GM18858 (cell line): ENCODE results near the gene SSTR1.

Experiments
- ATAC-seq: cut with Tn5 transposase; IDR thresholded peaks from one replicate; pipeline ENCODE4 v1.9.1; 2021; ENCODE audit not compliant: unreplicated experiment

SSTR1 gene

DNA sequence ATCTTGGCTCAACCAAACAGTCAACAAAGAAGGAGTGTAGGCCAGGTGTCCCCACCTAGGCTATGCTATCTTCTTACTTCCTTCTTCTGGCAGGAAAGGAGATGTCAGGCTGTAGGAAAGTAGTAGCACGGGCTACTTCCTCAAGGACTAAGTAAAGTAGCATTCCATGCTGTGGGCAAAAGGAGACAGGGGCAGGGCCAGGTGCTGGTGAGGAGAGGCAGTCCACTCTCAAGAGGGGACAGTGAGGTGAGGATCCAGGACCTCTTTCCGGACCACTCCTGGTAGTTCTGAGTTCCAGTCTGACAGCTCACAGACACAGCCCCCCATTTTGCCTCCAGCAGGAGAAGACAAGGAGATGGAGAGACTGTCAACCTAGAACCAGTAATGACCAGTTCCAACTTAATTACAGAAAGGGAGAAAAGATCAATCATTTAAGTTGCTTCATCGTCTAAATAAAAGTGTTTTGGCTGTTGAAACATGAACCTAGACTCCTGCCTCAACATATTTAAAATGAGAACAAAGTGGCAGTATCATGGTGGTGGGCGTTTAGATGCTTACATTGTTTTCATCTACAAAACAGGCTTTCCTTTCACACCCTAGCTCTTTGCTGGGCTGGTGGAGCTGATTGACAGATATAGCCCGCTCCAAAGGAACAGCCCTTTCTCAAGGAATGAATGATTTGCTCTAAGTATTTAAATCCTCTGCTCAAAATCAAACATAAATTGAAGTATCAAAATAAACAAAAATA, 5.1 kb upstream of the SSTR1 start:
- ATAC-seq = no peak

DNA sequence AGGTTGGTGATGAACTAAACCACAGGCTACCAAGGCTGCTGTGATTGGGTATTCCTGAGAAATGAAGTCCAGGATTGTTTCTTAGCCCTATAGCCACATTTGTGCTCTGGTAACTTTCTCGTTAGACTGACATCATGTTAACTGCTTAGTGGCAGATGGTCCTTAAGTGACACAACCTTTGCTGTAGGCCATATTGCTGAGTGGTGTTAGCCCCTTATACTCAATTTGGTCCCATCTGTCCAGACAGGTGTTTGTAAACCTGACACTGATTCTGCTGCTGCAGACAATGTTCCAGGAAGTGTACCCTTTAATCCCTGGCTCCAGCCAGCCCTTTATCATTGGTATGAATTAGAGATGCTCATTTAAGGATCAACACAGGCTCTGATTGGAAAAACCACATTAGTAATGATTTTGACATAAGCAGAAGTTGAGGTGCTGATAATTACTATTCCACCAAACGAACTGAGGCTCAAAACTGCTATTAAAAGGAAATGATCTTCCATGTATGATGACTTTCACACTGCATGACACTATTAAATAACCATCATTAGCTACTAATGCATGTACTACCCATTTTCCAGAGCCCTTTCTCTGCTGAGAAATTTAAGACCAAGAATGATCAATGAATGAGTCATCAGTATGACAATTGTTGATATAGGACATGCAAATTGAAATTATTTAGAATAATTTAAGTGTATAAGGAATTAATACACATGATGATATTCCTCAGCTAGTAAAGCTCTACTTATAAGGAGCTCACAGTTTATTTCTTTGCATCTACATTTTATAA, 3.6 kb upstream of the SSTR1 start:
- no peak for ATAC-seq

DNA sequence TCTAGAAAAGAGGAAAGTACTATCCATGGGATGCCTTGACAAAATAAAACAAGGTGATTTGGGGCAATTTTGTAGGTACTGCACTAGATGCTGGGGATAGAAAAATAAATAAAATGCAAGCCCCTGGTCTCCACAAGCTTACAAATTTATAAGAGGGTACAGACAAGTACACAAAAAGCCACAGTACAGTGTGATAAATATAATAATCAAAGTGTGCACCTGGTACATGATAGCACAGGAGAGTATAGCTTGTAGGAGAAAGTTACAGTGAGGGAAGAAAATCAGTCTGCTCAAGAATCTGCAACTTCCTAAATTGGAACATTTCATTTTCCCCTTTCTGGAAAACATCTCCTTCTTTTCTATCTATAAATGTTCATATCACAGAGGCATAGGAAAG, 3.0 kb upstream of the SSTR1 start:
- no peak for ATAC-seq

DNA sequence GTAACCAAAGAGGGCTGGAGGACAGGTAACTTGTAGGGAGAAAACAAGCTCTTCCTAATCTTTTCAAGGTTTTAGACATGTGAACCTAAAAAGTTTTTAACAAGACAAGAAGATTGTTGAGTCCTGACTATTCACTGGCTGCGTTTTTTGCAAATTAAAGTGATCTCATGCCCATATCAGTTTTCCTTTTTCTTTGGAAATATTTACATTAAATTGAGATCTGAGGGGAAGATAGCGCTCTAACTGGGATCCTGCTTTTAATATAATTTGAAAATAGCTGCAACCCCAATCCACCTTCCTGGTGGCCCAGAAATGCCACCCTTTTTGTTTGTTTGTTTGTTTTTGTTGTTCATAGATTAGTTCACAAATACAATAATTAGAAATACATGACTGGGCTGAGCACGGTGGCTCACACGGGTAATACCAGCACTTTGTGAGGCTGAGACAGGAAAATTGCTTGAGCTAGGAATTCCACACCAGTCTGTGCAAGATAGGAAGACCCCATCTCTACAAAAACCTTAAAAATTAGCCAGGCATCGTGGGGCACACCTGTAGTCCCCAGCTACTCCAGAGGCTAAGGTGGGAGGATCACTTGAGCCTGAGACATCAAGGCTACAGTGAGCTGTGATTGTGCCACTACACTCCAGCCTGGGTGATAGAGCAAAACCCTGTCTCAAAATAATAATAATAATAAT, 2.4 kb upstream of the SSTR1 start:
- no peak for ATAC-seq

DNA sequence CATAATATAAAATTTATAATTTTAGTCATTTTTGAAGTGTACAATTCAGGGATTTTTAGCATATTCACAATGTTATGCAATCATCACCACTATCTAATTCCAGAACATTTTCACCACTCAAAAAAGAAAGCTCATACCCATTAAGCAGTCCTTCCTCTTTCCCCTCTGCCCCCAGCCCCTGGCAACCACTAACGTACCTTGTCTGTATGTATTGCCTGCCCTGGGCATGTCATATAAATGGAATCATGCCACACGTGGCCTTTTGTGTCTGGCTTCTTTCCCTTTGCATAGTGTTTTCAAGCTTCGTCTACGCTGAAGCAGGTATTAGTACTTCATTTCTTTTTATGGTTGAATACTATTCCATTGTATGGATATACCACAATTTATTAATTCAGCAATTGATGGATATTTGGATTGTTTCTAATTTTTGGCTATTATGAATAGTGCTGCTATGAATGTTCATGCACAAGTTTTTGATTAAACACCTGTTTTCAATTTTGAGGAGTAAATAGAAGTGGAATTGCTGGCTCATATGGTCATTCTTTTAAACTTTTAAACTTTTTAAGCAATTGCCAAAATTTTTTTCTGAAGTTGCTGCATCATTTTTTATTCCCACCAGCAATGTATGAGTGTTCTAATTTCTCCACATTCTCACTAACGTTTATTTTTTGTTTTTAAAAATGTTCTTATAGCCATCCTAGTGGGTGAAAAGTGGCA, 1.6 kb upstream of the SSTR1 start:
- ATAC-seq = no peak

DNA sequence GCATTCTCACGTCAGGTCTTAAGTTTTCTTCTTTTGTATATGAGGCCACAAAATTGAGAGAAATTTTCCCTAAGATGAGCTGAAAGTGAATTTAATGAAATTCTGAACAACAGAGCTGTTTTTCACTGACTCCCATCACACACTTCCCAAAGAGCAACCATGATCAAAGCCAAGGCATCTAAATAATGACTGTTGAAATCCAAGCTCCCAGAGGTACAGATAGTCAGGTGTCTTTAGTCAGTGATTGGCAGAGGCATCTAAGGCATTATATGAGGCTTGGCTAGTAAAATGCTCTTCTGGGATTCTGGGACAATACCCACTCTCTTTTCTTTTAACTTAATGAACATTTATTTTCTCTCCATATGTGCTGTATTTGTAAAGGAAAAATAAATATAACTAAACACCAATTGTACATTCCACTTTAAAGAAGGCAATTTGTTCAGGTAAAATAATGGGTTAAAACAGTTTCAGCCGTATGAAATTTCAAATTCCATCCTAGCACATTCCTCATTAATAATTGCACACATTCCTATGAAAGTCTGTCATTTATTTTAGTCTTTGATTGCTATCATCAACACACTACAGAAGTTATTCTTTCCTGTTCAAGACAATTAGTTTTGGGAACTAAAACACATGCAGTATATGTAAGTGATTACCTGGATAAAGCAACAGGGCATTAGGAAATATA, 871 bp upstream of the SSTR1 start:
- ATAC-seq = no peak

DNA sequence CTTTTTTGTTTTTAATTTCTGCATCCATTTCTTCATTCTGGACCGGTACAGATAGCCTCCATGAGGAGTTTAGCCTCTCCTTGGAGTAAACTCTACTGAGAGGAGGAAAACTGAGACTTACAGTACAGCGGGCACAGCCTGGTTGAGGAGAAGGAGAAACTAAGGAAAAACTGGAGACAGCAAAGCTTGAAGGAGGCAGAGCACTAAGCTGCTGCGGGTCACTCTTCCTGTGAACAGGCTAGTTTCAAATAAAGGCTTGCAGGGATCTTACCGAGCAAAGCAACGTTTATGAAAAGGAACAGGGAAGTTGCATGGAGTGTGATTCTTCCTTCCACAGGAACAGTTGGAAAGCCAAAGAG, 348 bp upstream of the SSTR1 start:
- no peak for ATAC-seq

DNA sequence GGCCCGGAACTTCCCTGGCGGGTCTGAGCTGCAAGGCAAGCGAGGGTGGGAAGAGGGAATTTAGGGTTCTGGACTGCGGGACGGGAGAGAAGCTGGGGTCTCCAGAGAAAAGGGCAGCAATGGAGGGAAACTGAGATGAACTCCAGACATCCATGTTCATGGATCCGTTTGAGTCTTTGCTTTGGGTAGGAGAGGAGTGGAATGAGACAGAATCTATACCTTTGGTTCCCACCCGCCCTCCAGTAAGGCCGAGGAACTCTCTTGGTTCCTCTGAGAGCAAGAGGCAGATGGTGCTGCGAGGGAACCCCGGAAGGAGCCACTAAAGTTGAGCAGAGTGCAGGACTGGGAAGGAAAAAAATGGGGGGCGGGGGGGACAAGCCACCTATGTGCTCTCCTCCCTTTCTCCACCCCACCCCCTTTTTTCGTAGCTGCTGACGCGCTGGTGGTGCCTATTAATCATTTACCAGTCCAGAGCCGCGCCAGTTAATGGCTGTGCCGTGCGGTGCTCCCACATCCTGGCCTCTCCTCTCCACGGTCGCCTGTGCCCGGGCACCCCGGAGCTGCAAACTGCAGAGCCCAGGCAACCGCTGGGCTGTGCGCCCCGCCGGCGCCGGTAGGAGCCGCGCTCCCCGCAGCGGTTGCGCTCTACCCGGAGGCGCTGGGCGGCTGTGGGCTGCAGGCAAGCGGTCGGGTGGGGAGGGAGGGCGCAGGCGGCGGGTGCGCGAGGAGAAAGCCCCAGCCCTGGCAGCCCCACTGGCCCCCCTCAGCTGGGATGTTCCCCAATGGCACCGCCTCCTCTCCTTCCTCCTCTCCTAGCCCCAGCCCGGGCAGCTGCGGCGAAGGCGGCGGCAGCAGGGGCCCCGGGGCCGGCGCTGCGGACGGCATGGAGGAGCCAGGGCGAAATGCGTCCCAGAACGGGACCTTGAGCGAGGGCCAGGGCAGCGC, 1.2 kb downstream of the SSTR1 start:
- ATAC-seq = no peak

DNA sequence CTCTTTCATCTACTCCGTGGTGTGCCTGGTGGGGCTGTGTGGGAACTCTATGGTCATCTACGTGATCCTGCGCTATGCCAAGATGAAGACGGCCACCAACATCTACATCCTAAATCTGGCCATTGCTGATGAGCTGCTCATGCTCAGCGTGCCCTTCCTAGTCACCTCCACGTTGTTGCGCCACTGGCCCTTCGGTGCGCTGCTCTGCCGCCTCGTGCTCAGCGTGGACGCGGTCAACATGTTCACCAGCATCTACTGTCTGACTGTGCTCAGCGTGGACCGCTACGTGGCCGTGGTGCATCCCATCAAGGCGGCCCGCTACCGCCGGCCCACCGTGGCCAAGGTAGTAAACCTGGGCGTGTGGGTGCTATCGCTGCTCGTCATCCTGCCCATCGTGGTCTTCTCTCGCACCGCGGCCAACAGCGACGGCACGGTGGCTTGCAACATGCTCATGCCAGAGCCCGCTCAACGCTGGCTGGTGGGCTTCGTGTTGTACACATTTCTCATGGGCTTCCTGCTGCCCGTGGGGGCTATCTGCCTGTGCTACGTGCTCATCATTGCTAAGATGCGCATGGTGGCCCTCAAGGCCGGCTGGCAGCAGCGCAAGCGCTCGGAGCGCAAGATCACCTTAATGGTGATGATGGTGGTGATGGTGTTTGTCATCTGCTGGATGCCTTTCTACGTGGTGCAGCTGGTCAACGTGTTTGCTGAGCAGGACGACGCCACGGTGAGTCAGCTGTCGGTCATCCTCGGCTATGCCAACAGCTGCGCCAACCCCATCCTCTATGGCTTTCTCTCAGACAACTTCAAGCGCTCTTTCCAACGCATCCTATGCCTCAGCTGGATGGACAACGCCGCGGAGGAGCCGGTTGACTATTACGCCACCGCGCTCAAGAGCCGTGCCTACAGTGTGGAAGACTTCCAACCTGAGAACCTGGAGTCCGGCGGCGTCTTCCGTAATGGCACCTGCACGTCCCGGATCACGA, 2.2 kb downstream of the SSTR1 start:
- ATAC-seq = no peak

DNA sequence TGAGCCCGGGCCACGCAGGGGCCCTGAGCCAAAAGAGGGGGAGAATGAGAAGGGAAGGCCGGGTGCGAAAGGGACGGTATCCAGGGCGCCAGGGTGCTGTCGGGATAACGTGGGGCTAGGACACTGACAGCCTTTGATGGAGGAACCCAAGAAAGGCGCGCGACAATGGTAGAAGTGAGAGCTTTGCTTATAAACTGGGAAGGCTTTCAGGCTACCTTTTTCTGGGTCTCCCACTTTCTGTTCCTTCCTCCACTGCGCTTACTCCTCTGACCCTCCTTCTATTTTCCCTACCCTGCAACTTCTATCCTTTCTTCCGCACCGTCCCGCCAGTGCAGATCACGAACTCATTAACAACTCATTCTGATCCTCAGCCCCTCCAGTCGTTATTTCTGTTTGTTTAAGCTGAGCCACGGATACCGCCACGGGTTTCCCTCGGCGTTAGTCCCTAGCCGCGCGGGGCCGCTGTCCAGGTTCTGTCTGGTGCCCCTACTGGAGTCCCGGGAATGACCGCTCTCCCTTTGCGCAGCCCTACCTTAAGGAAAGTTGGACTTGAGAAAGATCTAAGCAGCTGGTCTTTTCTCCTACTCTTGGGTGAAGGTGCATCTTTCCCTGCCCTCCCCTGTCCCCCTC, 3.0 kb downstream of the SSTR1 start:
- no peak for ATAC-seq

DNA sequence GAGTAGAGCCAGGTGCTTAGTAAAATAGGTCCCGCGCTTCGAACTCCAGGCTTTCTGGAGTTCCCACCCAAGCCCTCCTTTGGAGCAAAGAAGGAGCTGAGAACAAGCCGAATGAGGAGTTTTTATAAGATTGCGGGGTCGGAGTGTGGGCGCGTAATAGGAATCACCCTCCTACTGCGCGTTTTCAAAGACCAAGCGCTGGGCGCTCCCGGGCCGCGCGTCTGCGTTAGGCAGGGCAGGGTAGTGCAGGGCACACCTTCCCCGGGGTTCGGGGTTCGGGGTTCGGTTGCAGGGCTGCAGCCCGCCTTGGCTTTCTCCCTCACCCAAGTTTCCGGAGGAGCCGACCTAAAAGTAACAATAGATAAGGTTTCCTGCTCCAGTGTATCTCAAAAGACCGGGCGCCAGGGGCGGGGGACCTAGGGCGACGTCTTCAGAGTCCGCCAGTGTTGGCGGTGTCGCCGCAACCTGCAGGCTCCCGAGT, 3.6 kb downstream of the SSTR1 start:
- no peak for ATAC-seq

DNA sequence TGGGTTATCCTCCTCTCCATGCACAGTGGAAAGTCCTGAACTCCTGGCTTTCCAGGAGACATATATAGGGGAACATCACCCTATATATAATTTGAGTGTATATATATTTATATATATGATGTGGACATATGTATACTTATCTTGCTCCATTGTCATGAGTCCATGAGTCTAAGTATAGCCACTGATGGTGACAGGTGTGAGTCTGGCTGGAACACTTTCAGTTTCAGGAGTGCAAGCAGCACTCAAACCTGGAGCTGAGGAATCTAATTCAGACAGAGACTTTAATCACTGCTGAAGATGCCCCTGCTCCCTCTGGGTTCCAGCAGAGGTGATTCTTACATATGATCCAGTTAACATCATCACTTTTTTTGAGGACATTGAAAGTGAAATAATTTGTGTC, 4.4 kb downstream of the SSTR1 start:
- ATAC-seq = no peak

DNA sequence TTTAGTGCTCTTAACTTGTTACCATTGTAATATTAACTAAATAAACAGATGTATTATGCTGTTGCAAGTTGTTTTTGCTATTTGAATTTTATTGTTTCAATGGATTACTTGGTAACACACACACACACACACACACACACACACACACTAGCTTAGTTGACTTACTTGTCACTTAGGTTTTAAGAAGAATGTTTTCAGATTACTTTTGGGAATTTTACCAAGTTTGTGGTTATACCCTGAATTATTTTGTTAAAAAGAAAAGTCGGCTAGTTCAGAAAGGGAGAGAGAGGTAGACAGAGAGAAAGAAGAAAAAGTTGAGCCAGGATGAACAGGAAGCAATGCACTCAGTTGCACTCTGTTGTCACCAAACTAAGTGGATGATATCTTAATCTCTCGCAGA, 5.3 kb downstream of the SSTR1 start:
- no peak for ATAC-seq

DNA sequence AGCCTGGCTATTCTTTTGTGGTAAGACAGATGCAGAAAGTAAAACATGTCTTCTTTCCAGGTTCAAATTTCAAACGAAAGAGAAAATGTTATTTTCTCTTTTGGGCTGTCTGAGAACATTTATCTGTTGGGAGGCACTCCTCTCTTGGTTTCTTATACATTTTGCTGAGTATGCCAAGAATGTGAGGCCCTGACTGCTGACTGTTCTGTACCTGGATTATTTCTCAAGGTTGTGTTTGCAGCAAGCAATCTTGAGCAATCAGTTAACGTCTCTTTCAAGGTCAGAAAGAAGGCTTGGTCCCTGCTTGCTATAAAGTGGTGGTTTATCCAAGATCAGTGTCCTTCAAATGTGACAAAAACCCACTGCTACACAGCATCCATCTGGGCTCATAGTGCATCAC, 9.8 kb downstream of the SSTR1 start:
- no peak for ATAC-seq

DNA sequence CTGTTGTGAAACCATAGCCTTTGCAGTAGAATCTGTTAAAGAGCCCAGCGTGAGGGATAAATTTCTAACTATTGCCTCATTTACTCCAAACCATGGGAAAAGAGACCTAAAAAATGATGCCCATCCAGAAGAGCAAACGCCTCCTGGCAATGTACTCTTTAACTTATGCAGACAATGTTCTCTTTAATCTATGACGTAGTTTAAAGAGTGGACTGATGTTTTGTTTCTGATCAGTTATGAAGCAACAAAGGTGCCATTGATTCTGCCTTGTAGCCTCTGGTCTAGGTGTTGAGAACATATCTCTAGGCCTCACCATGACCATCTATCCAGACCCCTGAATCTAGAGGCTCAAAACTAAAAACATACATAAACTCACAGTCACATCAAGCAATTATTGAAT, 13.4 kb downstream of the SSTR1 start:
- ATAC-seq = no peak

DNA sequence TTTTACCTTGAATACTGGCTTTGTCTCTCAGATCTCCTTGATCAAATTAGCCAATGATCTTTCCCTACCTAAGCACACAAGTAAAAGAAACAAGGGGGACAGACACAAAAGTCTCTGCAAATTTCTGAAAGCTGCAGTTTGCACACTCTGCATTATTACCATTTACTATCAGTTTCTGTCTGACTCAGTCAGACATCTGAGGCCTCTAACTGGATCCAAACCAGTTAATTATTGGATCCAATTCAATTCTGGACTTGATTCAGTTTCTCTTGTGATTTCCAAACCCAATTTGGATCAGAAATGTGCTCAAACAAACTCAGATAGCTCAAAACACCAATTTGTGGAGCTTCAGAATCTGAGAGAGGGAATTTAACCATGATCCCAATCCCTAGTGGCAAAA, 16.6 kb downstream of the SSTR1 start:
- ATAC-seq = no peak

DNA sequence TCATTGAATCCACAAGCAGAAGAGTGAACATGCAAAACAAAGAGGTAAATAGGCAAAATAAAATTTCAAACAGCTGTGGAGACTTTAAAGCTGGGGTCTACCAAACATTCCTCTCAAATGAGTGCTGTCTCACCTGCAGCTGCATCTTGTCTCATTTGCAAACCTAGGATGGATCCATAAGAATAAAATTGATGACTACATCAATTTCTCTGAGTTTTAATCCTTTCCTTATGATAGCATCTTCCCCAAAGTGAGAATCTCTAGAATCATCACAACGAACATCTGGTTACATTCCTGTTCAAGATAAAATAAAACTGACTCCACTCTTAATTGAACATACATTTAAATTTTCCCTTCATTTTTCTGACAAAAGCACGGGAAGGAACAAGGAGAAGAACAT, 18.2 kb downstream of the SSTR1 start:
- no peak for ATAC-seq

DNA sequence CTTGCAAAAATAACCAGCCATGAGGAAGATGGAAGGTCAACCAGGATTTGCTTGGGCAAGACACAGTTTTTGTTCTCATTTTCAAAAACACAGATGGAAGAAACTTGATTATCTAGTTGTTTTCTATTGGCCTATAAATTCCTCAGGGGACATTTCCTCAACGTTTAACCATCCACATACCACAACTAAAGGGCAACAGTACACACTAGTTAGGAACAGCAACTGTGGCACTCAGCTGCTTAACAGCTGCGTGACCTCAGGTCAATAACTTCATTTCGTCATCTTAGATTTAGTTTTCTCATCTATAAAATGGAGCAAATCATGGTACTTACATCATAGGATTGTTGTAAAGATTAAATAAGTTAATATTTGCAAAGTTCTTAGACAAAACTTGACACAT, 18.7 kb downstream of the SSTR1 start:
- ATAC-seq = no peak
